Suprapubic skin (tissue), 4 donors: ENCODE results near the gene ANO2. TPM values are rescaled to one million over a fixed set of nuclear protein-coding genes. Genes with fewer than 3 reads are reported as not detected.

Source experiments
- DNase-seq, 2 donors: peaks; one replicate each; pipeline ENCODE4 v3.0.0-alpha.2; 2019; ENCODE audit warnings: low spot score in 2 of 2
- H3K27ac ChIP-seq: fragments of 200-600 bp; sonication (generic); one replicate; pipeline ENCODE4 v1.5.1; 2019
- H3K27me3 ChIP-seq: fragments of 200-600 bp; sonication (generic); one replicate; pipeline ENCODE4 v1.5.1; 2019
- H3K36me3 ChIP-seq: fragments of 200-600 bp; sonication (generic); one replicate; pipeline ENCODE4 v1.5.1; 2019
- H3K4me1 ChIP-seq: fragments of 200-600 bp; sonication (generic); one replicate; pipeline ENCODE4 v1.5.1; 2019
- H3K4me3 ChIP-seq: fragments of 200-600 bp; sonication (generic); one replicate; pipeline ENCODE4 v1.5.1; 2019; ENCODE audit warnings: mild to moderate bottlenecking
- H3K9me3 ChIP-seq: fragments of 200-600 bp; sonication (generic); one replicate; pipeline ENCODE4 v1.5.1; 2019
- CTCF ChIP-seq, 2 donors: fragments of 200-600 bp in 1 of 2; fragments of 450-650 bp in 1 of 2; sonication (generic) in 1 of 2; IDR thresholded peaks; one replicate each; pipeline ENCODE4 v1.5.1; 2016 to 2019; ENCODE audit warnings: antibody characterized with exemption in 2 of 2, mild to moderate bottlenecking in 1 of 2, moderate library complexity in 1 of 2
- EP300 ChIP-seq: sonication (generic); formaldehyde crosslinking; IDR thresholded peaks from one replicate; pipeline ENCODE4 v1.6.1; 2017; ENCODE audit warnings: antibody characterized with exemption
- POLR2A ChIP-seq, 2 donors: fragments of 450-650 bp; IDR thresholded peaks; one replicate each; pipeline ENCODE4 v1.6.1; 2017; ENCODE audit warnings: antibody characterized with exemption in 2 of 2, mild to moderate bottlenecking in 2 of 2, moderate library complexity in 2 of 2
- POLR2AphosphoS5 ChIP-seq, 3 donors: sonication (generic); formaldehyde crosslinking; IDR thresholded peaks; one replicate each; pipeline ENCODE4 v1.6.1; 2017; ENCODE audit warnings: antibody characterized with exemption in 3 of 3
- WGBS: methylation state at CpG from one replicate; pipeline ENCODE4 v1.1.5; 2018; 5-methylcytosine and 5-hydroxymethylcytosine counted together
- total RNA-seq, 4 donors: library from RNA; depleted of rRNA; stranded (reverse); fragments of >200 nt; gene quantifications; one replicate each; pipeline ENCODE4 v1.1.0, GENCODE V29; 2016

Gene ANO2
- total RNA-seq, 4 donors from 2014 or later: 1.1 to 9.7 (median 2.0) TPM

DNA sequence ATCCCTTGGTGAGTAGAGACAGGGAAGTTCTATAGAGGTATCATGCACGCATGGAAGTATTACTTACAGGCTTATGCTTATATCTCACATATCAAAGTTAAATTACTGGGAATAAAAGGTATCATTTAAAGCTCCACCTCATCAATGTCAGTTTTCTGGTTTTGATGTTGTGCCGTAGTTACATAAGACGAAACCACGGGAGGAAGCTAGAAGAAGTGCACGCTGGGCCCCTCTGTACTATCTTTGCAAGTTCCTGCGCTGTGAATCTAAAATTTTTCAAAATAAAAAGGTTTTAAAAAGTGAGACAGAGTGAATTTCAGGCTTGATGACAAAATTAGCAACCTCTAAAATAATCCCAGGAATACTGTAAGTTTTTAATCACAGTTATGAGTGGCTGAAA is 198.1 kb downstream of the ANO2 start:
- no peaks in the 10 kb centered on the region for H3K4me1 ChIP-seq
- no peak overlapping the region for H3K27ac ChIP-seq
- H3K4me3 ChIP-seq: no peak overlapping the region
- WGBS: 91% methylated on average over 6 of the region's 6 CpGs
- H3K27me3 ChIP-seq: no peaks in the 10 kb centered on the region
- H3K36me3 ChIP-seq: no peaks in the 10 kb centered on the region
- TF ChIP-seq EP300 (no peak), POLR2AphosphoS5 (IDR thresholded peaks at IDR 0.05) (no peak), CTCF (IDR thresholded peaks at IDR 0.05) (no peak), POLR2A (IDR thresholded peaks at IDR 0.05) (no peak)
- no peaks in the 10 kb centered on the region for H3K9me3 ChIP-seq
- DNase-seq: no peak

DNA sequence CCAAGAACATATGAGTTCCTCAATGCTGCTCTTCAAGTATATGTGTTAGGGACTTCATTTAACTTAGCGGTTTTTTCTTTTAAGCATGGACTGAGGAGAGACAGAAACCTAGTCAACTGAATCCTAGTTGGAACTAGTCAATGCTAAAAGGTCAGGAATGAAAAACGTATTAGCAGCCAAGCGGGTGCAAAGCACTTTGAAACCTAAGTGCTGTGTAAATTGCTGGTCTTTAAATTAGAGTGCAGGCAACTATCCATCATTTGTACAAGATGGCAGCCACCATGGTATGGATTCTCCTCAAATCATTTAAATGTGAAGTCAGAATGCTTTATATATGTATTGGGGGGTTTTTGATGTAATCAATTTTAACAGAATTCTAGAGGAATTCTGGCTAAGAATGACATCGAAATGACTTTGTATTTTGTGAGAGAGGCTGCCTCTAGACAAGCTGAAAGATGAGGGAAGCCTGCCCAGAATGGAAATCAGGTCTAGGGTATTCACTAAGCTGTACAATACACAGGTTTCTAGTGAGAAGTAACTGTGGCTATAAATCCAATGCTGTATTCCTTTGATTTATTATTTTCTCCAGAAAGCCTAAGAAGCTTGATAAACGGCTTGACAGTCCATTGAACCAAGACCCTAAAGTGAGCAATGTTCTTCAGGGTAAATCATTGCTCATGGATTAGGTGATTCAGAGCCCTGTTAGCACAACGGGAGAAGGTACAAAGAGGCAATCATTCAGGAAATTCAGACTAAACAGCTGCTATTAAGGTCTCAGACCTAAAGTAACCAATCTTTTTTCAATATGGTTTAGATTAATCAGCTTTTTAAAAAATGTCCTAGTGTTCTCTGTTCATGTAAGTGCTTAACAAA is 198.8 kb downstream of the ANO2 start:
- Histone ChIP-seq H3K36me3 (no peaks in the 10 kb centered on the region), H3K27me3 (no peaks in the 10 kb centered on the region), H3K4me3 (no peak overlapping the region), H3K9me3 (no peaks in the 10 kb centered on the region), H3K4me1 (no peaks in the 10 kb centered on the region), H3K27ac (no peak overlapping the region)
- no peak for DNase-seq
- TF ChIP-seq POLR2AphosphoS5 (IDR thresholded peaks at IDR 0.05) (no peak), EP300 (no peak), CTCF (IDR thresholded peaks at IDR 0.05) (no peak), POLR2A (IDR thresholded peaks at IDR 0.05) (no peak)
- WGBS: 88% methylated on average over 6 of the region's 6 CpGs

DNA sequence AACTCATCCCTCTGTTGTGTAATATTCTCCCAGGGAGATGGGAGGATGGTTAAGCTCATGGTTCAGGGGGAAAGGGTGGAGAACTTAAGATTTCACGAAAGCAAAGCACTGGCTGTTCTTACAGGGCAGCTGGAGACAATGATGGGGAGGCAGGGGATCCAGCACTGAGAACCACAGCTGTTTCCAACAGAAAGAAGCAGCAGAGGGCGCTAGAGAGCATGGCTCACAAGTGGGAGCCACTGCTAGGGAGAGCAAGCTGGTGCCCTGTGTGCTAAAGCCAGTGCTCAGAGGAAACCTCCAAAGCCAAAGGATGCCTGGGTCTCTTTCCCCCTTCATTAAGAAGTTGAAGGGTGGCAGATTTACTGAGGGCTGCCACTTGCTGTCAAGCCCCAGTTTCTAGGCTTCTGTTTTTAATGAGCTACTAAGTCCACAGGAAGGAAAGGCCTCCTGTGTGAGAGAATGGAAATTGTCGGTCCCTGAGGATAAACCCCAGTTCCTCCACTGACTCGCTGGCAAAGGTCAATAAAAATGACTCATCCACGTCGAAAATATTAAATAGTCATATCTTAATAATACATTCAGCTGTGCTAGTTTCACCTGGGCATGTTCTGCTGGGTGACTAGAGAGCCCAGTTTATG is 199.7 kb downstream of the ANO2 start:
- H3K4me3 ChIP-seq: no peak overlapping the region
- H3K36me3 ChIP-seq: no peaks in the 10 kb centered on the region
- no peak for DNase-seq
- 26% methylated on average over 6 of the region's 6 CpGs for WGBS
- no peaks in the 10 kb centered on the region for H3K4me1 ChIP-seq
- no peak for TF ChIP-seq POLR2A (IDR thresholded peaks at IDR 0.05)
- TF ChIP-seq CTCF (IDR thresholded peaks at IDR 0.05): peak; percentile 27 to 83
- H3K27me3 ChIP-seq: no peaks in the 10 kb centered on the region
- H3K9me3 ChIP-seq: no peaks in the 10 kb centered on the region
- H3K27ac ChIP-seq: no peak overlapping the region

DNA sequence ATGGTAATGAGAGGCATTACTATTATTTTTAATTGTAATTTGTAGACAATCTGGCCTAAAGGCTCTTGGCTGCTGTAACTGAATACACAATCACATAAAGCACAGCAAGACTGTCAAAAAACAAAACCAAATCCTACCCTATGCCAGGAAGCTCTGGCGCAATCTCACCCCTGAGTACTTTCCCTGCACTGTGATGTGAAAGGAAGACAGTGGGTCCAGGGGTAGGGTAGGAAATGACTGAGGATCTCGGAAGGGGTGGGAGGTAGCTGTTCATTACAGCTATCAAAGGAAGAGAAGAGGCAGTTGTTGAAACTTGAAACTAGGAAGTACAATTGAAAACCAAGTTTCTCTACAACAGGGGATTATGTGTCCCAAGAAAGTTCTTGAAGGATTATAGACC is 202.8 kb downstream of the ANO2 start:
- Histone ChIP-seq H3K36me3 (no peaks in the 10 kb centered on the region), H3K27me3 (peaks cover 3% of the 10 kb centered on the region), H3K9me3 (no peaks in the 10 kb centered on the region), H3K4me3 (no peak overlapping the region), H3K27ac (no peak overlapping the region), H3K4me1 (no peaks in the 10 kb centered on the region)
- TF ChIP-seq CTCF (IDR thresholded peaks at IDR 0.05) (no peak), POLR2A (IDR thresholded peaks at IDR 0.05) (no peak), POLR2AphosphoS5 (IDR thresholded peaks at IDR 0.05) (no peak), EP300 (no peak)
- 70% methylated on average over 2 of the region's 2 CpGs for WGBS
- DNase-seq: no peak

DNA sequence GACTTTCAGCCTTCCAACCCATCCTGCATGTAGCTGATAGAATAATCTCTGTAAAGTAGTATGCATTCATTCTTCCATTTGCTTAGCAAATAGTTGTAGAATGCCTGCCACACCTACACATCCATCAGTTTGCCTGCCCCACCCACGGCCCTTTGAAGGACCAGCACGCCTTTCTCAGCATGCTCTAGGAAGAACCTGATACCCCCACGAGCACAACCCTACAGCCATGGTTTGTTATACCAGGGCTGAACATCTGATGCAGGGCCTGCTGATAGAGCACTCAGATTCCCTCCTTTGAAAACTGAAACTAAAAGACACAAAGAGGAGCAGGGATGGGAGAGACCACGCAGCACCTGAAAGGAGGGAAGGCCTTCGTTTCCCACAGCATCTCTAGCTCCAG is 205.1 kb downstream of the ANO2 start:
- no peaks in the 10 kb centered on the region for H3K9me3 ChIP-seq
- TF ChIP-seq CTCF (IDR thresholded peaks at IDR 0.05): no peak
- no peak for TF ChIP-seq POLR2A (IDR thresholded peaks at IDR 0.05)
- TF ChIP-seq POLR2AphosphoS5 (IDR thresholded peaks at IDR 0.05): no peak
- no peak for TF ChIP-seq EP300
- H3K4me3 ChIP-seq: no peak overlapping the region
- H3K27ac ChIP-seq: no peak overlapping the region
- H3K36me3 ChIP-seq: no peaks in the 10 kb centered on the region
- H3K4me1 ChIP-seq: no peaks in the 10 kb centered on the region
- no peak for DNase-seq
- H3K27me3 ChIP-seq: peaks cover 5% of the 10 kb centered on the region
- 75% methylated on average over 5 of the region's 5 CpGs for WGBS
